ENCODE data around the gene USP11. TPM values are rescaled to one million over a fixed set of nuclear protein-coding genes. Genes with fewer than 3 reads are reported as not detected.

The USP11 gene
- total RNA-seq, 1 donor from 2014 or later = 27.3 TPM

GRCh38 chrX:47212381-47213293 lies 20.2 kb upstream of the USP11 start:
- H3K4me1 Mint-ChIP-seq = peaks cover 16% of the 10 kb centered on the region
- no peak overlapping the region for H3K4me3 Mint-ChIP-seq
- peak overlapping the region; percentile 37 for H3K27ac Mint-ChIP-seq
- no peaks in the 10 kb centered on the region for H3K27me3 Mint-ChIP-seq
- intact Hi-C loops (cut with micrococcal nuclease) = no loop called here
- no peak for DNase-seq
- H3K36me3 Mint-ChIP-seq (ENCODE audit: low read depth) = peaks cover 60% of the 10 kb centered on the region
- no peaks in the 10 kb centered on the region for H3K9me3 Mint-ChIP-seq

GRCh38 chrX:47214435-47215077 lies 18.3 kb upstream of the USP11 start:
- Mint-ChIP-seq H3K27ac (peak overlapping the region; percentile 15), H3K4me3 (no peak overlapping the region), H3K4me1 (peaks cover 20% of the 10 kb centered on the region), H3K27me3 (no peaks in the 10 kb centered on the region), H3K9me3 (no peaks in the 10 kb centered on the region), H3K36me3 (ENCODE audit: low read depth) (peaks cover 58% of the 10 kb centered on the region)
- intact Hi-C loops (cut with micrococcal nuclease) = loop anchor here (5.0 kb wide), 3 partner anchors 168 to 1703 kb away; partner anchors contain the start of genes ELK1 and PIM2
- DNase-seq = no peak

GRCh38 chrX:47215291-47215900 lies 17.4 kb upstream of the USP11 start:
- Mint-ChIP-seq H3K27me3 (no peaks in the 10 kb centered on the region), H3K9me3 (no peaks in the 10 kb centered on the region), H3K27ac (no peak overlapping the region), H3K4me3 (no peak overlapping the region), H3K4me1 (peaks cover 29% of the 10 kb centered on the region), H3K36me3 (ENCODE audit: low read depth) (peaks cover 56% of the 10 kb centered on the region)
- intact Hi-C loops (cut with micrococcal nuclease) = loop anchor here (5.0 kb wide), 3 partner anchors 167 to 1702 kb away; partner anchors contain the start of genes ELK1 and PIM2
- DNase-seq = no peak

- H3K27me3 Mint-ChIP-seq = no peaks in the 10 kb centered on the region
- H3K4me1 Mint-ChIP-seq = peaks cover 35% of the 10 kb centered on the region
- no peaks in the 10 kb centered on the region for H3K9me3 Mint-ChIP-seq
- H3K27ac Mint-ChIP-seq = peak overlapping the region; percentile 99
- intact Hi-C loops (cut with micrococcal nuclease) = loop anchor here (5.0 kb wide), 3 partner anchors 166 to 1701 kb away; partner anchors contain the start of genes ELK1 and PIM2
- DNase-seq = no peak
- peak overlapping the region; percentile 92 for H3K4me3 Mint-ChIP-seq
- H3K36me3 Mint-ChIP-seq (ENCODE audit: low read depth) = peaks cover 58% of the 10 kb centered on the region
Observed at GRCh38 chrX:47216393-47216925, 16.4 kb upstream of the USP11 start.

- H3K36me3 Mint-ChIP-seq (ENCODE audit: low read depth) = peaks cover 53% of the 10 kb centered on the region
- peaks cover 37% of the 10 kb centered on the region for H3K4me1 Mint-ChIP-seq
- H3K9me3 Mint-ChIP-seq = no peaks in the 10 kb centered on the region
- H3K4me3 Mint-ChIP-seq = peak overlapping the region; percentile 92
- no peak for DNase-seq
- intact Hi-C loops (cut with micrococcal nuclease) = loop anchor here (1.0 to 5.0 kb wide), 5 partner anchors 24 to 1700 kb away; partner anchors contain the start of genes ELK1, PIM2 and UBA1
- H3K27ac Mint-ChIP-seq = peak overlapping the region; percentile 99
- no peaks in the 10 kb centered on the region for H3K27me3 Mint-ChIP-seq
Observed at GRCh38 chrX:47217121-47217851, 15.5 kb upstream of the USP11 start.

- Mint-ChIP-seq H3K27ac (peak overlapping the region; percentile 99), H3K27me3 (no peaks in the 10 kb centered on the region), H3K4me3 (peak overlapping the region; percentile 92), H3K9me3 (no peaks in the 10 kb centered on the region), H3K4me1 (peaks cover 37% of the 10 kb centered on the region), H3K36me3 (ENCODE audit: low read depth) (peaks cover 53% of the 10 kb centered on the region)
- peak; percentile 98 for DNase-seq
- intact Hi-C loops (cut with micrococcal nuclease) = loop anchor here (1.0 to 5.0 kb wide), 7 partner anchors 15 to 1699 kb away; partner anchors contain the start of genes ELK1, PIM2, RBM10 and UBA1
Observed at GRCh38 chrX:47217852-47218279, 14.9 kb upstream of the USP11 start.

GRCh38 chrX:47218280-47218919 lies 14.4 kb upstream of the USP11 start, which contains the start of gene CDK16:
Gene CDK16, plus strand, starts transcription at chrX:47218681. Its CDS starts 4,877 bp downstream, at chrX:47223558.
- peaks cover 50% of the 10 kb centered on the region for H3K36me3 Mint-ChIP-seq (ENCODE audit: low read depth)
- H3K4me3 Mint-ChIP-seq = peak within 1 kb of the TSS; percentile 92
- intact Hi-C loops (cut with micrococcal nuclease) = loop anchor here (1.0 to 5.0 kb wide), 5 partner anchors 15 to 1699 kb away; partner anchors contain the start of genes ELK1, PIM2, RBM10 and USP11

GRCh38 chrX:47218920-47219815 lies 13.6 kb upstream of the USP11 start:
- H3K4me1 Mint-ChIP-seq = peaks cover 36% of the 10 kb centered on the region
- DNase-seq = peak; percentile 87
- H3K9me3 Mint-ChIP-seq = no peaks in the 10 kb centered on the region
- peak overlapping the region; percentile 92 for H3K27ac Mint-ChIP-seq
- intact Hi-C loops (cut with micrococcal nuclease) = loop anchor here (1.0 to 5.0 kb wide), 5 partner anchors 14 to 1698 kb away; partner anchors contain the start of genes ELK1, PIM2, RBM10 and USP11
- no peaks in the 10 kb centered on the region for H3K27me3 Mint-ChIP-seq
- H3K36me3 Mint-ChIP-seq (ENCODE audit: low read depth) = peaks cover 49% of the 10 kb centered on the region
- H3K4me3 Mint-ChIP-seq = peak overlapping the region; percentile 92

More at GRCh38 chrX:47218280-47218919, 14.4 kb upstream of the USP11 start, which contains the start of gene CDK16:
- H3K27me3 Mint-ChIP-seq = no peaks in the 10 kb centered on the region
- H3K9me3 Mint-ChIP-seq = no peaks in the 10 kb centered on the region
- peak; percentile 93 for DNase-seq
- peaks cover 37% of the 10 kb centered on the region for H3K4me1 Mint-ChIP-seq
- H3K27ac Mint-ChIP-seq = peak within 1 kb of the TSS; percentile 99

- DNase-seq = no peak
- Mint-ChIP-seq H3K9me3 (no peaks in the 10 kb centered on the region), H3K4me3 (no peak overlapping the region), H3K4me1 (peaks cover 30% of the 10 kb centered on the region), H3K27ac (peak overlapping the region; percentile 62), H3K36me3 (ENCODE audit: low read depth) (peaks cover 42% of the 10 kb centered on the region), H3K27me3 (no peaks in the 10 kb centered on the region)
- intact Hi-C loops (cut with micrococcal nuclease) = no loop called here
Observed at GRCh38 chrX:47221756-47222155, 11.1 kb upstream of the USP11 start.

- H3K27ac Mint-ChIP-seq = no peak overlapping the region
- intact Hi-C loops (cut with micrococcal nuclease) = no loop called here
- H3K27me3 Mint-ChIP-seq = no peaks in the 10 kb centered on the region
- peaks cover 39% of the 10 kb centered on the region for H3K36me3 Mint-ChIP-seq (ENCODE audit: low read depth)
- no peak for DNase-seq
- no peaks in the 10 kb centered on the region for H3K9me3 Mint-ChIP-seq
- H3K4me1 Mint-ChIP-seq = peaks cover 21% of the 10 kb centered on the region
- H3K4me3 Mint-ChIP-seq = no peak overlapping the region
Observed at GRCh38 chrX:47222751-47223350, 10.0 kb upstream of the USP11 start.

- Mint-ChIP-seq H3K4me3 (no peak overlapping the region), H3K27ac (no peak overlapping the region), H3K9me3 (no peaks in the 10 kb centered on the region), H3K4me1 (peaks cover 21% of the 10 kb centered on the region), H3K27me3 (no peaks in the 10 kb centered on the region), H3K36me3 (ENCODE audit: low read depth) (peaks cover 44% of the 10 kb centered on the region)
- DNase-seq = no peak
- intact Hi-C loops (cut with micrococcal nuclease) = no loop called here
Observed at GRCh38 chrX:47223476-47224250, 9.1 kb upstream of the USP11 start.
